ENCODE measurements around the gene BCL2L14.

GRCh38 chr12:12032260-12032791 lies 38.4 kb upstream of the BCL2L14 start:
- no peak for TF ChIP-seq POLR2A (IDR thresholded peaks at IDR 0.05)
- no peak for TF ChIP-seq CTCF (IDR thresholded peaks at IDR 0.05)
